Kidney (tissue), 14 donors: ENCODE measurements around the gene ETV6. TPM values are rescaled to one million over a fixed set of nuclear protein-coding genes. Genes with fewer than 3 reads are reported as not detected.

ENCODE experiments used
- DNase-seq, 5 donors: peaks; one replicate each; pipeline ENCODE4 v3.0.0-alpha.2; 2013 to 2020
- FAIRE-seq: peaks from 2 replicates; lab custom pipeline; 2012; peaks lifted over from hg19 to GRCh38; lab: Jason Lieb, UNC
- H3K27ac ChIP-seq, 2 donors: one replicate each; pipeline ENCODE4 v1.7.0; 2013; ENCODE audit warnings: low read depth in 2 of 2, low read length in 2 of 2, inconsistent platforms in 1 of 2
- H3K27me3 ChIP-seq: one replicate; pipeline ENCODE4 v1.7.1; 2013; ENCODE audit warnings: low read length, inconsistent platforms; ENCODE audit not compliant: control insufficient read depth, insufficient read depth
- H3K36me3 ChIP-seq, 3 donors: one replicate each; pipeline versions ENCODE4 v1.7.0 to v1.7.1; 2013; ENCODE audit warnings: low read length in 3 of 3, control low read depth in 1 of 3, inconsistent platforms in 1 of 3; ENCODE audit not compliant: insufficient read depth in 3 of 3, control insufficient read depth in 2 of 3
- H3K4me1 ChIP-seq, 3 donors: one replicate each; pipeline versions ENCODE4 v1.7.0 to v1.7.1; 2013; ENCODE audit warnings: low read length in 3 of 3, inconsistent platforms in 1 of 3, low read depth in 1 of 3; ENCODE audit not compliant: control insufficient read depth in 2 of 3, insufficient read depth in 2 of 3
- H3K4me3 ChIP-seq, 3 donors: one replicate each; pipeline versions ENCODE4 v1.7.0 to v1.8.1; 2013; ENCODE audit warnings: low read length in 3 of 3, control low read depth in 1 of 3, inconsistent platforms in 1 of 3
- H3K9ac ChIP-seq, 3 donors: one replicate each; pipeline versions ENCODE4 v1.7.0 to v1.7.1; 2013; ENCODE audit warnings: low read length in 3 of 3, control low read depth in 1 of 3, inconsistent platforms in 1 of 3
- H3K9me3 ChIP-seq, 3 donors: one replicate each; pipeline versions ENCODE4 v1.7.0 to v1.7.1; 2013; ENCODE audit warnings: low read length in 3 of 3, control low read depth in 1 of 3, inconsistent platforms in 1 of 3; ENCODE audit not compliant: control insufficient read depth in 2 of 3, insufficient read depth in 1 of 3
- intact Hi-C: fragments of 100-400 bp; cut with DNase I; formaldehyde crosslinking; loops from one replicate; pipeline ENCODE4 v1.11.1; 2022
- polyA plus RNA-seq: library from polyadenylated mRNA; stranded (reverse); fragments of 350-450 nt; fragmentation: Illumina TruSeq; extraction: RNeasy Lipid Tissue Mini Kit (QIAGEN cat#74804); gene quantifications from one replicate; pipeline ENCODE4 v1.2.3, GENCODE V29; 2014; ENCODE audit warnings: low read depth, low replicate concordance; ENCODE audit not compliant: insufficient read depth
- total RNA-seq: library from RNA; stranded (reverse); fragmentation: NEBNext Ultra II Directional; extraction: Animal tissue kit (Norgen Biotek cat#: 25700); gene quantifications from one replicate; pipeline ENCODE4 v1.2.1, GENCODE V29; 2021
- TF ChIP-seq, protein P1 (sequence below): IDR thresholded peaks from 3 replicates; pipeline ENCODE4 v1.5.1; 2012; ENCODE audit warnings: mild to moderate bottlenecking, moderate library complexity, borderline replicate concordance; ENCODE audit not compliant: insufficient read depth; ENCODE audit errors: extremely low read depth
- donor health status: control.
- donor health status: control.
- donor health status: control.
- donor health status: control.
- donor health status: control.
- donor health status: DM: yes; HTN: yes; CAD: no.
- donor health status: Normal renal cell carcinoma (clear cell type).

Gene ETV6
- total and polyA plus RNA-seq, 2 donors from 2014 or later = 5.2 to 59.8 TPM

DNA sequence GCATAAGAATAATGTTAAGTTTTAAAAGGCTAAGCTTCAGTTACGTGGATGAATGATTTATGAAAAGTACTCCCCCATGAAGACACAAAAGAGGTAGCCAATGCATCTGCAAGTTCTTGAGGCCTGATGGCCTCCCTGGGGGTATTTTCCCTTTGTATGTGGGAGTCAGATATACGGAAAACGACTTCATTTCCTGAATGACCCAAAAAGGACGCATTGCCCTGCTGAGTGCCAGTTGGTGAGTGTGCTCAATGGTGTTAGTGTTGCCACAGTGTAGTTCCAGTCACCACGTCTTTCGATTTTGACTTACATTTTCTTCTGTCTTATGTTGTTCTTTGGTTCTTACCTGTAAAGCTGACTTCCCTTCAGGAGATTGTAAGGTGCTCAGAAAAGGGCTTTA lies 8.0 kb downstream of the ETV6 start:
- Histone ChIP-seq H3K9ac (no peak overlapping the region), H3K36me3 (no peaks in the 10 kb centered on the region), H3K27me3 (no peaks in the 10 kb centered on the region), H3K9me3 (no peaks in the 10 kb centered on the region), H3K27ac (no peak overlapping the region), H3K4me1 (peaks cover 0 to 19% (median 16%) of the 10 kb centered on the region in 3 donors), H3K4me3 (no peak overlapping the region)
- TF ChIP-seq, protein P1, sequence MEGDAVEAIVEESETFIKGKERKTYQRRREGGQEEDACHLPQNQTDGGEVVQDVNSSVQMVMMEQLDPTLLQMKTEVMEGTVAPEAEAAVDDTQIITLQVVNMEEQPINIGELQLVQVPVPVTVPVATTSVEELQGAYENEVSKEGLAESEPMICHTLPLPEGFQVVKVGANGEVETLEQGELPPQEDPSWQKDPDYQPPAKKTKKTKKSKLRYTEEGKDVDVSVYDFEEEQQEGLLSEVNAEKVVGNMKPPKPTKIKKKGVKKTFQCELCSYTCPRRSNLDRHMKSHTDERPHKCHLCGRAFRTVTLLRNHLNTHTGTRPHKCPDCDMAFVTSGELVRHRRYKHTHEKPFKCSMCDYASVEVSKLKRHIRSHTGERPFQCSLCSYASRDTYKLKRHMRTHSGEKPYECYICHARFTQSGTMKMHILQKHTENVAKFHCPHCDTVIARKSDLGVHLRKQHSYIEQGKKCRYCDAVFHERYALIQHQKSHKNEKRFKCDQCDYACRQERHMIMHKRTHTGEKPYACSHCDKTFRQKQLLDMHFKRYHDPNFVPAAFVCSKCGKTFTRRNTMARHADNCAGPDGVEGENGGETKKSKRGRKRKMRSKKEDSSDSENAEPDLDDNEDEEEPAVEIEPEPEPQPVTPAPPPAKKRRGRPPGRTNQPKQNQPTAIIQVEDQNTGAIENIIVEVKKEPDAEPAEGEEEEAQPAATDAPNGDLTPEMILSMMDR = no peak
- DNase-seq (no peak), FAIRE-seq (no peak)
- intact Hi-C loops = no loop called here

- H3K4me1 ChIP-seq = peaks cover 0 to 14% (median 12%) of the 10 kb centered on the region in 3 donors
- TF ChIP-seq, protein P1 = no peak
- FAIRE-seq = no peak
- intact Hi-C loops = no loop called here
- no peak overlapping the region for H3K4me3 ChIP-seq
- DNase-seq = no peak
- H3K9me3 ChIP-seq = no peaks in the 10 kb centered on the region
- H3K27ac ChIP-seq = no peak overlapping the region
- H3K27me3 ChIP-seq = no peaks in the 10 kb centered on the region
- no peaks in the 10 kb centered on the region for H3K36me3 ChIP-seq
- no peak overlapping the region for H3K9ac ChIP-seq
Measured at GRCh38 chr12:11658791-11659190, 9.3 kb downstream of the ETV6 start.

GRCh38 chr12:11660624-11661023 lies 11.2 kb downstream of the ETV6 start:
- TF ChIP-seq, protein P1 = no peak
- Histone ChIP-seq H3K27me3 (no peaks in the 10 kb centered on the region), H3K36me3 (no peaks in the 10 kb centered on the region), H3K9me3 (no peaks in the 10 kb centered on the region), H3K9ac (no peak overlapping the region), H3K4me3 (no peak overlapping the region), H3K27ac (no peak overlapping the region), H3K4me1 (peaks cover 0 to 14% (median 12%) of the 10 kb centered on the region in 3 donors)
- DNase-seq (no peak), FAIRE-seq (no peak)
- intact Hi-C loops = no loop called here
